NK-92 (cell line): ENCODE data around the gene CFI.
"Not testable (repeated sequence)": the region's sequence is repeated elsewhere in the genome, so short reads cannot be mapped to it uniquely, and the experiment has no call there.

Experiments
- DNase-seq: peaks from one replicate; lab custom pipeline; 2025; ENCODE audit not compliant: unreplicated experiment; lab: John Stamatoyannopoulos, UW

The CFI gene

DNA sequence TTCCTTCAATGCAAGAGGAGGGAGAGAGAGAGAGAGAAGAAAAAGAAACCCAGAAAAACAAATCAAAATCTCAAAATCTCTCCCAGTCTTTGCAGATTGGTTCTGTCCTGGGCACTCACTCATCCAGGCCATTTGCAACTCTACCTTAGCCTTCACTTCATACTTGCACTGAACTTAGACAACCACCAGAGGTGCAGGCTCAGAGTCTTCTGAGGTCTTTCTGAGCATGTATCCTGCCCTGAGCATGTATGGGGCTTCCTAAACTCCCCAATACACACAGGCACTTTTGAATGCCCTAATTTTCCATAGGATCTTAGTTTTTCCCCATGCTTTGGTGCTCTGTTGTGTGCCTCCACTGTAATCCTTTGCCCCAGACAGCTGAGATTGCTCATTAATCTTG lies 2.9 kb downstream of the CFI start:
- no peak for DNase-seq

DNA sequence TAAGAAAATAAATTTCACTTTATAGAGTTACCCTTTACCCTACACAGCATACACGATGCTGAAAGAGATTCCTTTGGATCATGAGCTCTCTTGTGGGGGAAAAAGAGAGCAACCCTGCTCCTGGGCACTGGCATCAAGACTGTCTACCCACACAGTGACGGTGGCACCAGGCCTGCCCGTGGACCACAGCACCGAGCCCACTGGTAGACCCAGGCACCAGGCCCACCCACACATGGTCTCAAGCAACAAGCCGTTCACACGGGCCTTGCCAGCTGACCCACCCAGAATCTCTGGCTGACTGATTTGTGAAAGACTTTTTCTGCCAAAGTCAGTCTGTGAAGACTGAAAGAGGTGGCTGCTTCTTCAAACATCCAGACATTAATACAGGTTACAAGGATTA lies 6.7 kb downstream of the CFI start:
- no peak for DNase-seq

DNA sequence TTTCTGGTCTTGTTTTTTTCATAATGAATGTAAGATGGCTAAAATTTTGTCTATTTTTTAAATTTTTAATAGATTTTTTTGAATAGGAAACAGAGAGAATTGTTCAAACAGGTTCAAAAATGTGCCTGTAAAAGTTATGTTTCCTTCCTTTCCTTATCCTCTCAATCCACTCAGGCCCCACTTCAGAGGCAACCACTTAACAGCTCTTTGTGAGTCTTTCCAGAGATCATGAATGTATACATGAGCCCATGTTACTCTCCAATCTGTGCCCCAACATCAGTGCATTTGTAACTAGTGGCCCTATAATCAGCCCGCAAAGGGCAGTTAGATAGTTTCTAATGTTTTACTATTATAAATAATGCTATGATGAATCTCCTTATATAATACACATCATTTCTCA lies 14.0 kb downstream of the CFI start:
- no peak for DNase-seq

DNA sequence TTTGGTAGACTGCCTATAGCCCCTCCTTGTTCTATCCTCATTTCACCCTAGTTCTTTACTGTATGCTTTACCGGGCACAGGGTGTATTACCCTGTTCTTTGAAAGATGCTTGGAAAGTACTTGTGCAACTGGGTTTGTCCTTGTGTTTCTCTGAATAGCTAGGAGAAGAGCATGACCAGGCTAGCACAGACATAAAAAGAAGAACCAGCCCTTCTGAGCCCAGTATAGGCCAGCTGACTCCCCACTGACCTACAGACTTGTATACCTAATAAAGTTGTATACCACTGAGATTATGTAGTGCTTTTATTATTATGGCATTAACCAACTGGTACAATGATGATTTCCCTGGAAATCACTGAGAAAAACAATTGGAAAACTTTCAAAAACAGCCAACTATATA lies 15.0 kb downstream of the CFI start:
- no peak for DNase-seq

DNA sequence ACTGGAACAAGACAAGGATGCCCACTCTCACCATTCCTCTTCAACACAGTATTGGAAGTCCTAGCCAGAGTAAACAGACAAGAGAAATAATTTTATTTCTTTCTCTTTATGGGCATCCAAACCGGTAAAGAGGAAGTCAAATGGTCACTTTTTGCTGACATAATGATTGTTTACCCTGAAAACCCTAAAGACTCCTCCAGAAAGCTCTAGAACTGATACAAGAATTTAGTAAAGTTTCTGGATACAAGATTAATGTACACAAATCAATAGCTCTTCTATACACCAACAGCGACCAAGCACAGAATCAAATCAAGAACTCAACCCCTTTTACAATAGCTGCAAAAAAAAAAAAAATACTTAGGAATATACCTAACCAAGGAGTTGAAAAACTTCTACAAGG lies 19.7 kb downstream of the CFI start:
- DNase-seq, result not testable (repeated sequence)

DNA sequence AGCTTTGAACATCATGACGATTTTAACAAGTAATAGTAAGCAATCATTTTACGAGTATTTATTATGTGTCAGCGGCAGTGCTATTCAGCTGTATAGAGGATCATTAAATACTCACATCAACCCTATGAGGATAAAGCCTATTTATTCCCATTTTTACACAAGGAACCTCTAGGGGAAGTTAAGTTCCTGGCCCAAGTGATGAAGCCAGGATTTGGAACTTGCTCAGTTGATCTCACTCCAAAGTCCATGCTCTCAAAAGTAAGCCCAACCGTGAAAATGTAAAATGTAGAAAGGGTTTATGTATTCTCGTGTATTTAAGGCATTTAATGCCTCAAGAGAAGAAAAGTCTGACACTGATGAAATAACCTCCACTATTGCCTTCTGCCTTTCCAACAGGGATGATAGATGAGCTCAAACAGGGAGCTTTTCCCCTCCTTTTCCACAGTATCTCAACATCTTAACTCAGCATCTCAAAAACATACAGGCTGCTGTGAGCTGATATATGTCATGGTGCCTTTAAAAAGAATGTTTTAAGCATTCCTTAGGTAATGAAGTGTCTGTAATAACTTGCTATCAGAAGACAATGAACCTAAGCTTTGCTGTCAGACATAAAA lies 36.9 kb downstream of the CFI start:
- no peak for DNase-seq

DNA sequence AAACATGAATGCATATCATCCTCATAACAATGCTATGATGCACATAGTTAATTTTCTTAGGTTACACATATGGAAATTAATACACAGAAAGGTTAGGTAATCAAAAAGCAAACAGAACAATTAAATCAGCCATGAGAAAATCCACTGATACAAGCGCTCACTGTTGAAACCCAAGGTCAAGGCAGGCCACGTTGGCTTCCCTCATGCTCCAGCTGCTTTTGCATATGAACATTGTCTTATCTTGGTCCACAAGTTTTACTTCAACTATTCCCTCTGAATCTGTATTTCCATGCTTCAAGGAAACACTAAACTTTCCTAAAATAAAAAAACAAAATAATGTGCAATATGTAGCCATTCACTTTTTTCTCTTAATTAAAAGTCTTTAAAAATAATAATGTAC lies 37.4 kb downstream of the CFI start:
- no peak for DNase-seq

DNA sequence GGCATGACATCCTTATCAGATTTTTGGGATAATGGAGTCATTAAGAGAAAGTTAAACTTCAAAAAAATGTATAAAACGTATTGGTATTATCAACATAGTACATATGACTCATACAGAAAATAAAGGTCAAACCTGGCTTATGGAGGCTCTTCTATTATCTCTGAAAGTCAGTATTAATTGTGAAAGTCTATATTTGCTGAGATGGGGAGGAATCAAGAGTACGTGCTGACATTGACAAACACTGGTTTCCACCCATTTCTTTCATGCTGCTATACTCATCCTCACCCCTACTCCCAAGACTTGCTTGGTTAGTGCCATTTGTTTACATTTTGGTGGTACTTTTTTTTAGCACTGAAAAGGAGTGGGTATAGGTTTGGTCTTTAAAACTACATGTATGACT lies 41.1 kb downstream of the CFI start:
- no peak for DNase-seq

DNA sequence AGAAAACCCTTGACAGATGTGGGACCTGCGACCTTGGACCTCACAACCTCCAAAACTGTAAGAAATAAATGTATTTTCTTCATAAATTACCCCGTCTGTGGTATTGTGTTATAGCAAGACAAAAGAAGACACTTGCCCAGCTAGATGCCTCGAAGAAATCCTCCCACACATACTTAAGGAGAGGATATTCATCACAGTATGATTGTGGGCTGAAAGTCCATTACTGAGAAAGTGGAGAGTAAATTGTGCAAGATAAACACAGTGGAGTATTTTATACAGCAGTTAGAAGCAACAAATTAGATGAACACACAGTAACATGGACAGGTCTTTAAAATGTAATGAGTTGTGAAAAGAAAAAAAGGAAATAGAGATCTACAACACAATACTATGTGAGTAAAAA lies 46.1 kb downstream of the CFI start:
- DNase-seq, result no peak

DNA sequence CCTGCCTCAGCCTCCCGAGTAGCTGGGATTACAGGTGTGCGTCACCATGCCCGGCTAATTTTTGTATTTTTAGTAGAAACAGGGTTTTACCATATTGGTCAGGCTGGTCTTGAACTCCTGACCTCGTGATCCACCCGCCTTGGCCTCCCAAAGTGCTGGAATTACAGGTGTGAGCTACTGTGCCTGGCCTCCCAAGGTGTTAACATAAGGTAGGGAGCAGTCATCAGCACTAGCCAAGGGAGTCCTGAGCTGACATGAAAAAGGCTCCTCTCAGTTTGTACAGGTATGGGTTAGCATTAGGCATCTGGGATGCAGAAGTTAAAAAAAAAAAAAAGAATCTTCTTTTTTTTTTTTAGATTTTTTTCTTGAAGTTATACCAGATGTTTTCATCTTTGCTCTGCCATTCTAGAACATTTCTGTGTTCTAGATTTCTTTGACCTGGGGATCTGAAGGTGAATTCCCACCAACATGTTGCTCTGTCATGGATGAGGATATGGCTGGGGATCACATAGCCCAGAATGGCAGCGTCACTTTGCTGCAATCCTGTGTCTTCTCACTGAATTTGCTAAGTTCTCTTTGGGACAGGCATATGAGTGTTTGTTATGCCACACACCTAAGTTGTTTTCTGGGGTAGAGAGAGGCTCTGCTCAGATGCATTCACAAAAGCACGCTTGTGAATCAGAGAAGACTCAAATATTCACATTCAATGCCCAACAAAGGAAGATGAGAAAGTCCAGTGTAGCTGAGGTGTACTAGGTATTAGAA lies 47.5 kb downstream of the CFI start:
- DNase-seq, result no peak

DNA sequence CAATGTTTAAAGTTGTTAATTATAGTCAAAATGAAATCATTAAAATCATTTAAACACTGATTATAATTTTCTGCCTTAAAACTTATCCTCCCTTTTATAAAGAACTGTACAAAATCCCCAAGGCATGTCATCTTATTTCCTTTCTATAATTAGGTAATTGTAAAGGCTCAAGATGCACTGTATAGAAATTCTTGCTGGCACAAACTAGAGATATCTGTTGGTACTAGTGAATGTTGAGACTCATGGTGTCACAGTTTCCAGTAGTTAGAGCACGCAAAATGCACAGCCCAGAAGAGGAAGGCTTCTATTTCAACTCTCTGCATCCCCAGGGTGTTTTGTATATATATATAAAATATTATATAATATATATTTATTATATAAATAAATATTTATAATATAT lies 49.3 kb downstream of the CFI start:
- no peak for DNase-seq

DNA sequence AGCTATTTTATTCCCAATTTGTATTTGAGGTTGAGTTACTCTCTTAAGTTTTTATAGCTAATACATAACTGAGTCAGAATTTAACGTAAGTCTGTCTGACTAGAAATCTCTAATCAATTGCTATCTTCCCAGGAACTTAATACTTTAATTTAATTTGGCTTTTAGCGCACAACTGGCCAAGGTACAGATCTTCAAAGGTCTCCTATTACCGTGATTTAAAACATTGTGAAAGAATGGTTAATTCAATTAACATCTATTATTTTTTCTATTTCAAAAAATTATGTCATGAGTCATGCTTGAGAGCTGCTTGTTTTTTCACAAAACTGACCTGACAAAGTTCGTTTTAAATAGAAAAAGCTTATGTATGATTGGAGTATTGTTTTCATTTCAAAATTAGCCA lies 49.9 kb downstream of the CFI start:
- no peak for DNase-seq

DNA sequence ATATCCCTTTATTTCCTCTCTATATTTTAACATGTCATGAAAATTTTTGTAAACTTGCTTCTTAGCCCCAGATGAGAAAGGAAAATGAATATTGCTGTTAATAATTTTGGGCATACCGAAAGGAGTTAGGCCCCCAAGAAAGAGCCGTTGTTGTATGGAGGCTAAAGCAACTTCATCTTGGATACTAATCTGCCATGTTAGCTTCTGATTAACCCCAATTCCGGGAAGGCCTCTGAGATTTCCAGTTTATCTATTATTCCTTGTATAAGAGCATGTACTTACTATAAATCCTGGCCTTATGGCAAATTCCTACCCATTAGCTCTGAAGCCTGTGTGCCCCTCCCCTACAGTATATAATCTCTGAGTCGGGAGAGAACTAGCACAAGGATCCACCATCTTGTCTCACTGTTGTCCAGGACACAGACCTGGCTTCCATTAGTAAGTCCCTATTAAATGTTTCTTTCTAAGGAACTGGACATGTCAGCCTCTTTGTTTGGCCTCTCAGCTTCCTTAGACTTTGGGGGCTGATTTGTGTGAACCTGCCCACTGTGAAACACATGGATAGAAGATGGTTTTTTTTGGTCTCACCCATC lies 51.1 kb downstream of the CFI start:
- no peak for DNase-seq

DNA sequence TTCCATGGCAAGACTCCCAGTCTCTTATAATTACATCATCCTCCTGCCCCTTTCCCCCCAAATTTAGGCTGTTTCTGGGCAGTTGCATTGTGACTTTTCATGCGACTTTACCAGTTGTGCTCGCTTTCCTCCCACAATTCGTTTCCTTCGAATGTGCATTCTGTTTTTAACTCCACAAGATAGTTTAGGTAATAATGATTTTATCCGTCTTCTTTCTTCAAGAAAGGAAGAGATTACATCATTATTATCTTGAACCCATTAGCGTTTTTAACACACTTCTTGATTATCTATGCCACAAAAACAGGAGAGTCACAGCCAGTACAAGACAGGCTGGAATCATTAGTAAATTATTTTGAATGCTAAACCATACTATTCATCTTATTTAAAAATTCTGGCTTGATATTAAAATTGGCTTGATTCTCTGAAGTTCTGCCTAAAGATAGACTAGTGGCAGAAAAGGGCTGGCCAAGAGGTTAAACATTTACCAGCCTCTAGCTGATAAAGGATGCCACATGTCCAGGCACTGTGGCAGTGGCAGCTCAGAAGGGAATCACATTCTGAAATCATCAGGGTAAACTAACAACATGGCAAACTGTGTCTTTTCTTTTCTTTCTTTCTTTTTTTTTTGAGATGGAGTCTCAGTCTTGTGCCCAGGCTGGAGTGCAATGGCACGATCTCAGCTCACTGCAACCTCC lies 52.3 kb downstream of the CFI start:
- DNase-seq, result no peak

DNA sequence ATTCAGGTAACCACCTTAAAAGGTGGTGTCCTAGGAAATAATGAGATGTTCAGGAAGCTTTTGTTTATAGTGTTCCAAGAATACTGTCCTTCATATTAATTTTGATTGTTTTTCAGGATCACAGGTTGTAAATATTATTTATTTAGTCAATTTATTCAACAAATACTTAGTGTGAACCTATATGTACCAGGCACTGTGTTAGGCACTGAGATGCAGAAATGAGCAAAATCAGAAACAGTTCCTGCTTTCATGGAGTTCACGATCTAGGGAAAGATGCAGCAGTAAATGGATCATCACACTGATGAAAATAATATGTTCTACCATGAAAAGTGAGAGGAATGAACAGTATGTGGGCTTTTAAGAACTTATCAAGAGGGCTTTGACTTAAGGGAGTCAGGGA lies 53.7 kb downstream of the CFI start:
- no peak for DNase-seq

DNA sequence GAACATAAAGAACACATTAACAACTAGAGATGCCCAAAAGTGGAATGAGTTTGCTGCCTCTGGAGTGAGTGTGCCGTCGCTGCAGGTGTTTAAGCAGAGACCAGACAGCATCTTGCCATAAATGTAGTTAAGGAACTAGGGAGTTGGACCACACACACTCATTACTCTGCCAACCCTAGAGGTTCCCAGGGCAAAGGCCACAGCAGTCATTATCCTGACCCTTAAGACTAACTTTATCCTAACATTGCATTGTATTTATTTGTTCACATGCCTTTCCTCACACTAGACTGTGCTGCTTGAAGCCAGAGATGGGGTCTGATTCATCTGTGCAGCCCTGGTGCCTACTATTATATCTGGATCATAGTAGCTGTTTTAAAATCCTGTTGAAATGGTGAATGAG lies 55.1 kb downstream of the CFI start:
- DNase-seq, result no peak

DNA sequence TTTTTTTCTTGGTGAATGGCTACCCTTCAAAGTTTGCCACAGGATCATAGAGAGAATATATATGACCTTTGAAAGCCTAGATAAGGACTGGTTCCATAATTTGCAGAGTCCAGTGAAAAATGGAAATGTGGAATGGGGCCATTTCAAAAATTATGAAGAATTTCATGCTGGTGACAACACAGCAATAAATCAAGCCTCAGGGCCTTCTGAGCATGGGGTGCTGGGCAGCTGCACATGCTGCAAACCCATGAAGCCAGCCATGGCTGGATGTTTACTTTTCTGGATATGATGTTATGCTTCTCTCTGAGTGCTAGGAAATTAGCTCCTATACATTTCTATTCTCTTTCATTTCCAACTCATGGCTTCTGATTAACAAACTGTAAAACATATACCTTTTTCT lies 56.0 kb downstream of the CFI start:
- DNase-seq, result no peak

DNA sequence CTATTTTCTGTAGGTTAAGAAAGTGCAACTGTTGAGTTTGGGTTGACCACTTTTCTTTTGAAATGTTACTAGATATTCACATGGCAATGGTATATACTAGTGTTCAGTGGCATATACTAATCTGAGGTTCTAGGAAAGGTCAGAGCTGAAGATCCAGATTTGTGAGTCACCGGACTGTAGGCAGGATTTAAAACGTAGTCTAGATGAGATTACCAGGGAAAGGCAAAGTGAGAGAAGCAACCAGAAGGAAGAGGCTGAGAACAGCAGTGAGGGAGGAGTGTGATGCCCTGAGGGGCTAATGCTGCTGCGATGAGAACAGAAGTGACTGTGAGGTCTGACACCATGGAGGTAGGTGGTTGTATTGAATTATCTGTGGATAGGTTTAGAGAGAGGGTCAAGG lies 62.3 kb downstream of the CFI start:
- no peak for DNase-seq

DNA sequence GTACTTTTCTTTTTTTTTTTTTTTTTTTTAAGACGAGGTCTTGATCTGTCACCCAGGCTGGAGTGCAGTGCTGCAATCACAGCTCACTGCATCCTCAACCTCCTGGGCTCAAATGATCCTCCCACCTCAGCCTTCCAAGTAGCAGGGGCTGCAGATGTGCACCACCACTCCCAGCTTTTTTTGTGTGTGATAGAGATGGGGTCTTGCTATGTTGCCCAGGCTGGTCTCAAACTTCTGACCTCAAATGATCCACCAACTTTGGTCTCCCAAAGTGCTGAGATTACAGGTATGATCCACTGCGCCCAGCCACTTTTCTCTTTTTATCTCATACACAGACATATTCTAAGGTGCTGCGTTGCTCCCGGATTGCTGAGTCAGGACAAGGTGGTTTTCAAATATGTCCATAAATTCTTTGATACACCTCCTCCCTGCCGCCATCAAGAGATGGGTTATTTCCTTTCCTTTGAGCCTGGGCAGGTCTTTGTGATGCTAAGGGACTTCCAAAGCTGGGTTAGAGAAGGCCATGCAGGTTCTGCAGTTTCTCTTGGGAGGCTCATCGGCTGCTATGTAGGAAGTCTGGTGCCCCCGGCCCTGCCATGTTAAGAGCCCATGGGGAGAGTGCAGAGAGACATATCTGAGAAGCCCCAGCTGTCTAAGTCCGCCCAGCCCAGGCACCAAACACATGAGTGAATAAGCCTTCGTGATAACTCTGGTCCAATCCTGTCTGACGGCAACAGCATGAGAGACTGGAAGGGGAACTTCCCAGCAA lies 63.5 kb downstream of the CFI start:
- DNase-seq, result no peak

DNA sequence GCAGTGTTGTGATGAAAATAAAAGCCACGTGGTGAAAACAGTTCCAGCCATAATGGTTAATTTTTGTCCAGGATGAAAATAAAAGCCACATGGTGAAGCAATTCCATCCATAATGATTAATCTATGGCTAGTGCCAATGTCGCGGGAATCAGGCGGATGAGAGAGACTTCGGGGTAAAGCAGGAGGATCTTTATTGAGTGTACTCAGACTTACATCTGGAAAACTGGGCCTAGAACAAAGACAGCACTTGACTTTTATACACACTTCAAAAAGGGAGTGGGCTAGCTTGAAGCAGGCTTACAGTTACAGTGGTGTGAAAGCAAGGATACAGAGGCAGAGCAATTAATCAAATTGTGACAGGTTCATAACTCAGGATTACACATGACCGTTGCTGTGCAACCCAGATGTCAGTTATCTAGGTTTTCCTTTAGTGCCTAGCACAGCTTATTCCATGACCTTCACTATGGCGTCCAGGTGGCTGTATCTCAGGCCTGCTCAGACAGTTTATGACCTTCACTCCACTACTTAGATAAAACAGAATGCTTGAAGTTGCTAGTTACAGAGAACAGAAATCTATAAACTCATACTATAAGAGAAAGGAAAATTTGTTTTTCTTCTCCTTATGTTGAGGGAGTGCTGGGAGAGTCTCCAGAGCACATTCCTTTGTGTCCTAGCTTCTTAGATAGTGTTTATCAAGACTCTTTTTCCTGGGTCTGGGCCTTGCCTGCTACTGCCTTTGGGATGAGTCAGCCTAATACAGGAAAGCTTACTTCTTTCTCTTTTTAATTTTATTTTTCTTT lies 66.0 kb downstream of the CFI start:
- DNase-seq, result no peak

DNA sequence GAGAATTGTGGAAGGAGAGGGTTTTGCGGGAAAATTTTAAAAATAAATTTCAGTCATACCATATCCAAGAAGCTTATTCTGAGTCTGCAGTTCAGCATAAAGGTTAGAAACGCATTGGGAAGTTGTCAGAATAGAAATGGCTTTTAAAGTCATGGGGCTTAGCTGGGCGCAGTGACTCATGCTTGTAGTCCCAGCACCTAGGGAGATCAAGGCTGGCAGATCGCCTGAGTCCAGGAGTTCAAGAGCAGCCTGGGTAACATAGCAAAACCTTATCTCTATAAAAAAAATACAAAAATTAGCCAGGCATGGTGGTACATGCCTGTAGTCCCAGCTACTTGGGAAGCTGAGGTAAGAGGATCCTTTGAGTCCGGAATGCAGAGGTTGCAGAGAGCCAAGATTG lies 68.1 kb downstream of the CFI start:
- DNase-seq, result no peak
